Endothelial cell of umbilical vein (primary cell): ENCODE results near the gene MPP3. TPM values are rescaled to one million over a fixed set of nuclear protein-coding genes. Genes with fewer than 3 reads are reported as not detected.

Experiments used
- BruUV-seq: library from RNA; stranded (reverse); fragments of 400-500 nt; replicated peaks from 2 replicates; lab custom pipeline; 2021; lab: Mats Ljungman, UMichigan
- CTCF ChIA-PET: fragments of 300-600, 350-600 bp; sonication (Branson Sonifier 250); formaldehyde crosslinking; loops from one replicate; lab custom pipeline; 2021; ENCODE audit warnings: antibody characterized with exemption, inconsistent platforms; lab: Charles Lee
- POLR2A ChIA-PET: fragments of 300-600, 350-600 bp; sonication (Branson Sonifier 250); formaldehyde crosslinking; loops from one replicate; lab custom pipeline; 2021; ENCODE audit warnings: antibody characterized with exemption, inconsistent platforms; lab: Charles Lee
- DNase-seq: peaks from one replicate; pipeline ENCODE4 v3.0.0-alpha.2; 2011; ENCODE audit warnings: low read depth, low spot score
- FAIRE-seq: peaks from 2 replicates; lab custom pipeline; 2011; peaks lifted over from hg19 to GRCh38; lab: Jason Lieb, UNC
- H2AFZ ChIP-seq: 2 replicates; pipeline ENCODE4 v1.6.0; 2012; ENCODE audit warnings: low read depth, low read length, control low read depth, inconsistent platforms
- H3K27ac ChIP-seq: 2 replicates; pipeline ENCODE4 v1.5.1; 2011; ENCODE audit warnings: low read depth, mild to moderate bottlenecking, control low read depth, low read length, moderate library complexity; ENCODE audit not compliant: insufficient read depth
- H3K27me3 ChIP-seq, 2 experiments: 2 replicates each; pipeline versions ENCODE4 v1.6.0 to v1.6.1; 2011; ENCODE audit warnings: low read length in 2 of 2, mixed read lengths in 1 of 2; ENCODE audit not compliant: control insufficient read depth in 2 of 2, insufficient read depth in 2 of 2
- H3K36me3 ChIP-seq, 2 experiments: 2 replicates in 1 of 2; 3 replicates in 1 of 2; pipeline ENCODE4 v1.5.1; 2011; ENCODE audit warnings: low read length in 2 of 2, mild to moderate bottlenecking in 1 of 2, moderate library complexity in 1 of 2; ENCODE audit not compliant: control insufficient read depth in 2 of 2, insufficient read depth in 2 of 2; ENCODE audit errors: extremely low read depth in 1 of 2
- H3K4me1 ChIP-seq: 3 replicates; pipeline ENCODE4 v1.5.1; 2011; ENCODE audit warnings: mild to moderate bottlenecking, low read length; ENCODE audit not compliant: control insufficient read depth, insufficient read depth; ENCODE audit errors: extremely low read depth
- H3K4me2 ChIP-seq: 2 replicates; pipeline ENCODE4 v1.6.1; 2011; ENCODE audit warnings: low read length, control low read depth, mixed read lengths; ENCODE audit not compliant: insufficient read depth
- H3K4me3 ChIP-seq, 3 experiments: fragments of 200-600 bp in 1 of 3; sonication (generic), shearing (Covaris generic) in 1 of 3; replicated peaks in 1 of 3; 2 replicates each; pipeline ENCODE4 v1.5.1; 2011 to 2016; ENCODE audit warnings: control low read depth in 3 of 3, low read length in 3 of 3, mild to moderate bottlenecking in 2 of 3, inconsistent platforms in 1 of 3, low read depth in 1 of 3, moderate library complexity in 1 of 3; ENCODE audit not compliant: insufficient read depth in 1 of 3
- H3K79me2 ChIP-seq: 2 replicates; pipeline ENCODE4 v1.6.0; 2012; ENCODE audit warnings: low read length, inconsistent platforms; ENCODE audit not compliant: control insufficient read depth, insufficient read depth
- H3K9ac ChIP-seq: replicated peaks from 2 replicates; pipeline ENCODE3; 2011; ENCODE audit warnings: low read length, control low read depth; ENCODE audit not compliant: insufficient read depth; ENCODE audit errors: extremely low read depth
- H3K9me1 ChIP-seq: replicated peaks from 3 replicates; pipeline ENCODE4 v1.6.0; 2011; ENCODE audit warnings: mild to moderate bottlenecking, low read length; ENCODE audit not compliant: control insufficient read depth, insufficient read depth; ENCODE audit errors: extremely low read depth
- H3K9me3 ChIP-seq: replicated peaks from 2 replicates; pipeline ENCODE4 v1.5.1; 2012; ENCODE audit warnings: low read length, inconsistent platforms; ENCODE audit not compliant: control insufficient read depth, insufficient read depth
- H4K20me1 ChIP-seq: replicated peaks from 2 replicates; pipeline ENCODE3; 2011; ENCODE audit warnings: mild to moderate bottlenecking, low read length; ENCODE audit not compliant: control insufficient read depth, insufficient read depth; ENCODE audit errors: extremely low read depth
- EZH2 ChIP-seq: IDR thresholded peaks from 2 replicates; pipeline ENCODE4 v1.6.1; 2012; ENCODE audit warnings: borderline replicate concordance, low read depth, mild to moderate bottlenecking, moderate library complexity, low read length, inconsistent platforms; ENCODE audit not compliant: severe bottlenecking
- FOS ChIP-seq: IDR thresholded peaks from 2 replicates; pipeline ENCODE4 v1.6.1; 2011; ENCODE audit warnings: mild to moderate bottlenecking, low read length, moderate library complexity, borderline replicate concordance; ENCODE audit not compliant: insufficient read depth
- GATA2 ChIP-seq: IDR thresholded peaks from 2 replicates; pipeline ENCODE4 v1.7.0; 2011; ENCODE audit warnings: low read depth, mild to moderate bottlenecking, moderate library complexity, mixed read lengths, low read length; ENCODE audit not compliant: insufficient read length, insufficient read depth
- JUN ChIP-seq: IDR thresholded peaks from 2 replicates; pipeline ENCODE4 v1.6.1; 2011; ENCODE audit warnings: borderline replicate concordance, low read depth; ENCODE audit not compliant: insufficient read length, insufficient read depth
- MYC ChIP-seq: IDR thresholded peaks from one replicate; pipeline ENCODE4 v1.6.1; 2011; ENCODE audit warnings: mild to moderate bottlenecking, low read depth, low read length
- POLR2A ChIP-seq: IDR thresholded peaks from 2 replicates; pipeline ENCODE4 v1.6.1; 2012; ENCODE audit warnings: low read depth, mild to moderate bottlenecking, control low read depth, low read length
- POLR2AphosphoS5 ChIP-seq: IDR thresholded peaks from 2 replicates; pipeline ENCODE4 v1.6.1; 2012; ENCODE audit warnings: low read depth, mild to moderate bottlenecking, control low read depth, low read length, moderate library complexity; ENCODE audit not compliant: insufficient read depth
- dilution Hi-C: fragments of 300-500 bp; cut with MboI; formaldehyde crosslinking; loops from one replicate; pipeline ENCODE4 v1.15.0; 2019; ENCODE audit warnings: low sequenced_read_pairs; ENCODE audit not compliant: extremely low pct_ligation_motif_present
- intact Hi-C: fragments of 100-400 bp; cut with micrococcal nuclease; formaldehyde crosslinking; loops from one replicate; pipeline ENCODE4 v1.10.0; 2022
- polyA plus RNA-seq, 4 experiments: library from polyadenylated mRNA; depleted of rRNA in 3 of 4; stranded (reverse) in 3 of 4; unstranded in 1 of 4; fragments of >200 nt; gene quantifications; 2 replicates each; pipeline versions ENCODE4 v1.2.1 to v1.2.3, GENCODE V29; 2011 to 2012; ENCODE audit warnings: missing spikeins in 1 of 4
- total RNA-seq: library from RNA; stranded (reverse); gene quantifications from 2 replicates; pipeline ENCODE4 v1.2.3, GENCODE V29; 2021
- TF ChIP-seq, protein P1 (sequence below), 2 donors: IDR thresholded peaks; 1 replicate in 1 of 2; 2 replicates in 1 of 2; pipeline ENCODE4 v1.5.1; 2011; ENCODE audit warnings: low read length in 2 of 2, mild to moderate bottlenecking in 2 of 2, moderate library complexity in 2 of 2, control low read depth in 1 of 2, inconsistent platforms in 1 of 2, low read depth in 1 of 2; ENCODE audit not compliant: insufficient read depth in 1 of 2; ENCODE audit errors: extremely low read depth in 1 of 2
- TF ChIP-seq, protein P2 (sequence below): IDR thresholded peaks from 2 replicates; pipeline ENCODE4 v1.6.1; 2011; ENCODE audit not compliant: insufficient read depth, insufficient read length

MPP3 gene
- total and polyA plus RNA-seq, 2 donors (not counting 3 experiments of a cell fraction or from before 2014, with no cell fraction given) = 6.1 to 11.3 TPM

DNA sequence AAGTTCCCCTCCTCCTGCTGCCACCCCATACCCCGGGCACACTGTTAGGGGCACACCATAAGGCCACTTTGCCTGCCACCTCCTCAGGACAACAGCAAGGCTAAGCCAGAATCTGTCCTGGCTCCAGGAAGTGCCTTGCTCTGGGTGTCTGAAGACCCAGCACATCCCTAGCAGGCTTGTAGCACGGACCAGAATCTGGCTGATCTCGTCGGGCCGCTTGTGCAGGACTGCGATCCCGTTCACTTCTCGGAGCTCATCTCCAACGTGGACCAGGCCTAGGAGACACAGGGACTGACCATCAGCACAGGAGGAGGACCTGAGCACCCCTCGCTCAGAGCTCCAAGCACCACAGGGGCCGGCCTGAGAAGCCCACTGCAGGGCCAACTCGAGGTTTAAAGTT, 7.4 kb downstream of the MPP3 start:
- peaks cover 2 to 5% of the 10 kb centered on the region in 2 experiments for H3K36me3 ChIP-seq
- H3K27me3 ChIP-seq = no peaks in the 10 kb centered on the region
- H2AFZ ChIP-seq = no peak overlapping the region
- no peaks in the 10 kb centered on the region for H3K79me2 ChIP-seq
- H3K4me3 ChIP-seq = no peak overlapping the region
- no peaks in the 10 kb centered on the region for H3K9me1 ChIP-seq
- FAIRE-seq (no peak), DNase-seq (no peak)
- BruUV-seq = no TSS peak
- POLR2A ChIA-PET = no interaction called here
- CTCF ChIA-PET = interaction anchor here (1.6 kb wide), 1 partner anchor 20 kb away, joined by 8 read pairs; no protein-coding TSS in a partner anchor
- H3K9me3 ChIP-seq = no peaks in the 10 kb centered on the region
- no peak overlapping the region for H3K27ac ChIP-seq
- dilution Hi-C loops = no loop called here
- no peak for TF ChIP-seq FOS
- TF ChIP-seq, protein P1, sequence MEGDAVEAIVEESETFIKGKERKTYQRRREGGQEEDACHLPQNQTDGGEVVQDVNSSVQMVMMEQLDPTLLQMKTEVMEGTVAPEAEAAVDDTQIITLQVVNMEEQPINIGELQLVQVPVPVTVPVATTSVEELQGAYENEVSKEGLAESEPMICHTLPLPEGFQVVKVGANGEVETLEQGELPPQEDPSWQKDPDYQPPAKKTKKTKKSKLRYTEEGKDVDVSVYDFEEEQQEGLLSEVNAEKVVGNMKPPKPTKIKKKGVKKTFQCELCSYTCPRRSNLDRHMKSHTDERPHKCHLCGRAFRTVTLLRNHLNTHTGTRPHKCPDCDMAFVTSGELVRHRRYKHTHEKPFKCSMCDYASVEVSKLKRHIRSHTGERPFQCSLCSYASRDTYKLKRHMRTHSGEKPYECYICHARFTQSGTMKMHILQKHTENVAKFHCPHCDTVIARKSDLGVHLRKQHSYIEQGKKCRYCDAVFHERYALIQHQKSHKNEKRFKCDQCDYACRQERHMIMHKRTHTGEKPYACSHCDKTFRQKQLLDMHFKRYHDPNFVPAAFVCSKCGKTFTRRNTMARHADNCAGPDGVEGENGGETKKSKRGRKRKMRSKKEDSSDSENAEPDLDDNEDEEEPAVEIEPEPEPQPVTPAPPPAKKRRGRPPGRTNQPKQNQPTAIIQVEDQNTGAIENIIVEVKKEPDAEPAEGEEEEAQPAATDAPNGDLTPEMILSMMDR (IDR thresholded peaks at IDR 0.05; ENCODE audit: extremely low read depth in 1 of 2, insufficient read depth in 1 of 2, low read depth in 1 of 2, low read length in 2 of 2) = no peak
- TF ChIP-seq, protein P2, sequence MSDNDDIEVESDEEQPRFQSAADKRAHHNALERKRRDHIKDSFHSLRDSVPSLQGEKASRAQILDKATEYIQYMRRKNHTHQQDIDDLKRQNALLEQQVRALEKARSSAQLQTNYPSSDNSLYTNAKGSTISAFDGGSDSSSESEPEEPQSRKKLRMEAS = no peak
- no peak for TF ChIP-seq JUN
- no peak for TF ChIP-seq EZH2
- TF ChIP-seq POLR2A = no peak
- TF ChIP-seq GATA2 = no peak
- TF ChIP-seq POLR2AphosphoS5 = no peak
- TF ChIP-seq MYC = no peak
- H3K4me2 ChIP-seq = no peak overlapping the region
- intact Hi-C loops = no loop called here
- H4K20me1 ChIP-seq = no peaks in the 10 kb centered on the region
- no peaks in the 10 kb centered on the region for H3K4me1 ChIP-seq
- H3K9ac ChIP-seq = no peak overlapping the region
